ES-I3 (cell line): Measurements from ENCODE around the gene MCC.

ENCODE experiments used
- H3K36me3 ChIP-seq: 2 replicates; pipeline ENCODE4 v1.6.1; 2013; ENCODE audit warnings: mild to moderate bottlenecking, low read length, control low read depth, moderate library complexity; ENCODE audit not compliant: insufficient read depth
- H3K4me1 ChIP-seq: 2 replicates; pipeline ENCODE4 v1.6.1; 2013; ENCODE audit warnings: mild to moderate bottlenecking, control low read depth, low read length; ENCODE audit not compliant: insufficient read depth
- H3K9ac ChIP-seq: 2 replicates; pipeline ENCODE4 v1.6.1; 2013; ENCODE audit warnings: low read depth, mild to moderate bottlenecking, low read length, moderate library complexity
- H3K9me3 ChIP-seq: 2 replicates; pipeline ENCODE4 v1.6.1; 2013; ENCODE audit warnings: mild to moderate bottlenecking, low read length, moderate library complexity; ENCODE audit not compliant: control insufficient read depth, insufficient read depth

MCC gene

DNA sequence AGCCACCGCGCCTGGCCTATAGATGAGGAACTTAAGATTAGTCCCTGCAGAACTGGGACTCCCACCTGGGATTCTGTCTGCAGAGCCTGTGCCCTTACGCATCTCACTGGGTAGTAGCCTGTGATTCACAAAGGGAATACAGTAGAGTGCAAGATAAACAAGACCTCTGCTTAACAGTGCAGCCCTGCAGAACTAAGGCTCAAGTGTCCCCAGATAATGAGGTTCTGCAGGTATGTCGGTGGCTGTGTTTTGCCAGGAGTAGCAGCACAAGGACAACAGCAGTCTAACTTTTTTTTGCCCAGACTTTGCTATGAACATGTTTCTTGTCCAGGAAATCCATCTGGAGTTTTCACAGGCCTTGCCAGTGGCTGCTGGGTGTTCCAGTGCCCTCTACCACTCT, 451.9 kb downstream of the MCC start:
- Histone ChIP-seq H3K9ac (no peak overlapping the region), H3K9me3 (no peaks in the 10 kb centered on the region), H3K4me1 (peaks cover 16% of the 10 kb centered on the region), H3K36me3 (no peaks in the 10 kb centered on the region)

DNA sequence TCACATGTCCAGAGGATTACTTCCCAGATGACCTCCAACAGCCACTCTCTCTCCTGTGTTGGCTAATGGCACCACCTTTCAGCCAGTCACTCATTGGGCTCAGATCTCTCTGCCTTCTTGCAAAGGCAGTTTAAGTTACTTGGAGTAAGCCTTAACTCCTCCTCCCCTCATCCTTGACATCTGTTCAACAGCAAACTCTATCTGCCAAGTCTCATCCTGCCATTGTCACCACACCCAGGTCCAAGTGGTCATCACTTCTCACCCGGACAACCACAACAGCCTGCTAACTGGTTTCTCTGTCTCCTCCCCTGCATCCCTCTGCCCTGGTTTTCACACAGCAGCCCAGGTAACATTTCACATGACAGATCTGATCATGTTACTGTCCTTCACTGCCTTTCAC, 453.2 kb downstream of the MCC start:
- peaks cover 27% of the 10 kb centered on the region for H3K4me1 ChIP-seq
- H3K9ac ChIP-seq: no peak overlapping the region
- H3K9me3 ChIP-seq: no peaks in the 10 kb centered on the region
- H3K36me3 ChIP-seq: no peaks in the 10 kb centered on the region

DNA sequence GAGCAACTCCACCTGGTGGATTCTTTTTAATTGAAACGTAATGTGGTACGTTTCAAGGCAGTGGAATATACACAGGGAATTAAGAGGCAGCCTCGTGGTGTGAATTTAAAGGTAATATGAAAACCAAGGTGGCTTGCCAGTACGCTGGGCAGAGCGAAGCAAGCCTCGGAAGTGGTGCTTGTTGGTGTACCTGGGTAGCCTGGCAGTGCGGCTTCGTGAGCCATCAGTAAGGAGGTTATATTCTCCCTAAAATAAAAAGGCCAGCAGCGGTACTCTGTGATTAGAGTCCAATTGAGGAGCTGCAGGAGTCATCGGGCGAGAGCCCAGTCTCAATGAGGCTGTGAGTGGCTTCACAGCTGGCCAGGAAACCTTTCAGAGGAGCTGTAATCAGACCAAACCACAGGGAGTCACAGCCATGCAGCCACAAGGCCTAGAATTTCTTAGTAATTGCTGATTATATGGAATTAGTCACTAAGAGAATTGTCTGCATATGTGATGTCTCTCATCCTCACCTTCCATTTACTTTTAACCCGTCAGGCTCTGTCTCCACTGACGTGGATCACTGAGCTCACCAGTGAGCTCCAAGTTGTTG, 454.0 kb downstream of the MCC start:
- H3K36me3 ChIP-seq: peaks cover 3% of the 10 kb centered on the region; the same call in 1 of the 2 replicates

DNA sequence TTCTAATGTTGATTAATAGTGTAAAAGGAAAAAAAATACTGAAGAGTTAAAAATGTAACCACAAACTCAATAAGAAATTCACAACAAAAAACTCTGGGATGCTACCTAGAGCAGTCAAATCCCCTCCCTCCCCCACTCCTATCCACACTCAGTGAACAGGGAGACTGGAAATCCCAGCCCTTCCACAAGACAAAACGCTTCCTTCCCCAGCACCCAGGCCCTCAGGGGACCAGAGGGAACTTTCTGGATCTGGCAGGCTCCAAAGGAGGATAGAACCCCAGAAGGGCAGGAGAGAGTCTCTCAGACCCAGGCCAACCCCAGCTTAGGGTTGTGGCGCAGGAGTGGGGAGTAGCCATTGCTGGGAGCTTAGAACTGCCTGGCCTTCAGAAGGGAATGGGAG, 456.7 kb downstream of the MCC start:
- H3K9ac ChIP-seq: no peak overlapping the region
- no peaks in the 10 kb centered on the region; the same call in 1 of the 2 replicates for H3K9me3 ChIP-seq
- H3K36me3 ChIP-seq: peaks cover 11% of the 10 kb centered on the region; the same call in 1 of the 2 replicates
- H3K4me1 ChIP-seq: peaks cover 32% of the 10 kb centered on the region

More for the DNA sequence above, 454.0 kb downstream of the MCC start:
- no peak overlapping the region for H3K9ac ChIP-seq
- H3K9me3 ChIP-seq: no peaks in the 10 kb centered on the region
- H3K4me1 ChIP-seq: peaks cover 32% of the 10 kb centered on the region

DNA sequence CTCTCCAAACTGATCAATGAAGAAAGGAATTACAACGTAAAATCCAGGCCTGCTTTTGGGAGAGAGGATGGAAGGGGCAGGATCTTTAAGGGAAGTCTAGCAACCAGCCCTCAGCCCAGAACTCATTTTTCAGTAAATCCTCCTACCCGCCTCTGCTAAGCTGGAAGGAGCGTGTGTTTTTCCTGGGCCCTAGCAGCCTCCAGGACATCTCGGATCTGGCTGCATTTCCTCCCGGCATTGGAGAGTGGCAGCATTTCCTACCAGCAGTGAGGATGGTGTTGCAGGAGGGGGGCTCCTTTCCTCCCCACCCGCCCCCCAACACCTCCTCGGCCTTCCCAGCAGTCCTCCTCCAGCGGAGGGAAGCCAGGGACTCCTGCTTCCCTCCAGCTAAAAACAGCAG, 457.1 kb downstream of the MCC start:
- no peaks in the 10 kb centered on the region; the same call in 1 of the 2 replicates for H3K9me3 ChIP-seq
- no peak overlapping the region for H3K9ac ChIP-seq
- peaks cover 32% of the 10 kb centered on the region for H3K4me1 ChIP-seq
- peaks cover 14% of the 10 kb centered on the region; the same call in 1 of the 2 replicates for H3K36me3 ChIP-seq

DNA sequence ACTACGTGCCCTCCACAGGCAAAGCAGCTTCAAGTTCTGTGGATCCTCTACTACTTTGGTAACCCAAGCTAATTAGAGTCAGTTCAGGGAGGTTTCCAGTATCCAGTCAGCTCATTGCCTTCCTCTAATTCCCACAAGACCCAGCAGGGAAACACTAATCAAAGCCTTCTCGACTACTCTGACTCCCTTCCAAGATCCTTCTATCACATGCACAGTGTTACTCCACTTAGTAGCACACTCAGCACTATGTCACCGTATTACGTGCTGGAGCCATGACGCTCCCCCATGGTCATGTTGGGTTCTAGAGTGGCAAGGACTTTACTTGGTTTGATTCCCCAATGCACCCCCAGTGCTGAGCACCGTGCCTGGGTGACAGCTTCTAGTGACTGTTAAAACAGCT, 458.6 kb downstream of the MCC start:
- Histone ChIP-seq H3K9ac (no peak overlapping the region), H3K9me3 (no peaks in the 10 kb centered on the region; the same call in 1 of the 2 replicates), H3K4me1 (peaks cover 31% of the 10 kb centered on the region), H3K36me3 (peaks cover 15% of the 10 kb centered on the region; the same call in 1 of the 2 replicates)

DNA sequence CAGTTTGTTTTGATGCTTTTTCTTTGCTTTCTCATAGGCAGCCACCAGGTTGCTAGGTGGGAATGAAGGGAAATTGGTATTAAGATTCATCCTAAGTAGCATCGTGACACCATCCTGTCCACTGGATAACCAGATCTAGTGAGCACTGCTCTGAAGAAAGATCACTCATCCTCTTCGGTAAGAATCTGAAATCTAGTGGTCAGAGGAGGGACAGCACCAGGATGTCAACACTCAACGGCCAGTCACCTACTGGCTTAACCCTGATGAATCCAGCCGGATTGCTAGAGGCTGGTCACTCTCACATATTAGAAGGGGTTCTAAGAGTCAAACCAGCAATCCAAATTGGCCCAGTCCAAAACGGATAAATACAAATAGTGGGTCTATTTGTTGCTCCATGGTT, 460.8 kb downstream of the MCC start:
- Histone ChIP-seq H3K9me3 (no peaks in the 10 kb centered on the region; the same call in 1 of the 2 replicates), H3K9ac (no peak overlapping the region), H3K4me1 (peaks cover 22% of the 10 kb centered on the region), H3K36me3 (peaks cover 20% of the 10 kb centered on the region; the same call in 1 of the 2 replicates)

DNA sequence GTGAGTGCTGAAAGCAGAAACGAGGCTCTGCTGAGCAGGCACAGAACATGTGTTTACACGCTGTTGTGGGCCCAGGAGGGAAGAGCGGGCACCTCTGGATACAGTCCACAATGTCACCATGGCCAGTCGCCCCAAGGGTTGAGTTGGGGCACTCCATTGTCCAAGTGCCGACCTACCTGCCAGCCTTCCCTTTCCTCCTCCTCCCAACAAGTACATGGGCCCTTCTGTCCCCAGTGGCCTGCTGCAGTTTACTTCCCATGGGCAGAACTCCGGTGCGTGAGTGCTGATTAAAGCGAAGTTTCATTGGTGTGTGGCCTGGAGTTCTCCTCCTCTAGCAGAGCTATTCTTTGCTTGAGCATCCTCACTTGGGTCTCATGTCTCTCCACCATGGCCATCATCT, 461.2 kb downstream of the MCC start:
- H3K9ac ChIP-seq: no peak overlapping the region
- H3K9me3 ChIP-seq: no peaks in the 10 kb centered on the region; the same call in 1 of the 2 replicates
- H3K4me1 ChIP-seq: peaks cover 24% of the 10 kb centered on the region
- peaks cover 20% of the 10 kb centered on the region; the same call in 1 of the 2 replicates for H3K36me3 ChIP-seq

DNA sequence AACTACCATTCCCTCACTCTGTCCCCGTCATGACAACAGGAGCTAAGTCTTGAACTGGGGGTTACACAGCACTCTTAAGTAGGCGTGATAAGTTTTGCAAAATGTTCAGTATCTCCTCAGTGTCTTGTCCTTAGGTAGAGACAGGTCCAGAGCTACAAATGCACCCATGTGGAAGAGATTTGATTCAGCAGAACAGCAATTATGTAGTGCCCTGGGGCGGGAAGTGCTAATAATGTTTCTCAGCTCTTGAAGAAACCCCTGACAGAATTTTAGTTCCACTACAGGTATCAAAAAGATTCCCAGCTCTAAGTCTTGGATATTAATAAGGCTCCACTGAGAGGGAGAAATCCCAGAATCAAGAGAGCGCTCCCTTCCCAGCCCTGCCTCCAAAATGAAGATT, 462.0 kb downstream of the MCC start:
- no peak overlapping the region for H3K9ac ChIP-seq
- no peaks in the 10 kb centered on the region; the same call in 1 of the 2 replicates for H3K9me3 ChIP-seq
- H3K4me1 ChIP-seq: peaks cover 19% of the 10 kb centered on the region
- peaks cover 20% of the 10 kb centered on the region; the same call in 1 of the 2 replicates for H3K36me3 ChIP-seq

DNA sequence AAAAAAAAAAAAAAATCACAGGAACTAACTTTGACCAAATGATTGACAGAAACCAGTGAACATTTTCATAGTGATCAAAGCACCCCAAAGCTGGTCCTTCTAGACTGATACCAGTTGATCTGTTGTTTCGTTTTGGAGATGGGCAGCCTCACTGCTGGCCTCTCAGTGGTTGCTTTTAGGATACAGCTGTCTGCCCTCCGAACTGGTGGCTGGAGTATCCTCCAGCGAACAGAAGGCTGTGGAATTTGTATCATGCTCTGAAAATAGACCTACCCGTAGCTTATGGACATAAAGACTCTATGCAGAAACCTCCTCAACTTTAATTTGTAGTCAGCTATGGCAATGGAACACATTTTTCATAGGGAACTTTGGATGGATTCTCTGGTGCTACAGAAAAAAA, 462.7 kb downstream of the MCC start:
- Histone ChIP-seq H3K9me3 (no peaks in the 10 kb centered on the region; the same call in 1 of the 2 replicates), H3K36me3 (peaks cover 20% of the 10 kb centered on the region; the same call in 1 of the 2 replicates), H3K4me1 (peaks cover 15% of the 10 kb centered on the region), H3K9ac (no peak overlapping the region)

DNA sequence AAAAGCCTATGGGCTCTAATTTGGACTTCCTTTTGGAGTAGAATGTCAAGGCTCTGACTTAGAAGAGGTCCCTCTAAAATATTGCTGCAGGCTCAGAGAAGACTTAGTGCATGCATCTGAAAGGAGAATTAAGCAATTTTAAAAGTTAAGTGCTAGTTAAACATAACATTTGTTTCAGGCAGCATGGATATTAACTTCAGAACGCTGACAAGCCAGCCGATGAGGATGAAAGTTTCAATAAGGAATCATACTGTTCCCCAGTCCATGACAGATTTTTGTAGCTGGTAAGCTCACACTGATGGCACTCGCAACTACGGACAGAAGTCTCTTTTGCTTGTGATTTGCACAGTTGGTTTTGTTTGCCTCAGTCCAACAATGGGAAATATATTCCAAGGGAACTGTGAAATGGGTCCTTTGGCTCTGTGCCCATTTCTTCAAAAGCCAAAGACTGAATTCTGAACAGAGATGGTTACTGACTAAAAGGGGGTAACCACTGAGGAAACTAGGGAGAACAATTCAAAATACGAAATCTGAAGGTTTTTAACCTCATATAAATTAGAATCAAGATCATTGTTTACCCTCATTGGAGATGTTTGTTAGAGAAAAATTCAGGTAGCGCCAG, 464.1 kb downstream of the MCC start:
- peaks cover 11% of the 10 kb centered on the region; the same call in 1 of the 2 replicates for H3K4me1 ChIP-seq
- no peak overlapping the region for H3K9ac ChIP-seq
- H3K9me3 ChIP-seq: no peaks in the 10 kb centered on the region; the same call in 1 of the 2 replicates
- H3K36me3 ChIP-seq: peaks cover 16% of the 10 kb centered on the region; the same call in 1 of the 2 replicates

DNA sequence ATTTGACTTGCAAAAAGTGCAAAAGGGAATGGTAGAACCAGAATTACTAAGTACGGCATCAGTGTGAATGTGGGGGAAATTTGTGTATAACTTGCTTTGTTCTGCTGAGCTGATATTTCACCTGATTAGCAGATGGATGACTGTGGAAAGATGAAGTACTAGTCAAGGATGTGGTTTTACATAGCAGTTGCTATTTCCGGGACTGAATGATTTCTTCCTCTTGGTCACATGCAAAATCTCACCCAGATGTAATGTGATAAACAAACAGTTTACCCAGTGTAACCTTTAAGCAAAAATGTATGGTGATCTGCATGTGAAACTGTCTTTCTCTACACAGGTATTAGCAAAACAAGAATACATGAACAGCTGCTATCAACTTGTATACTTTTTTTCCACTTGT, 465.6 kb downstream of the MCC start:
- Histone ChIP-seq H3K4me1 (peaks cover 11% of the 10 kb centered on the region; the same call in 1 of the 2 replicates), H3K9ac (no peak overlapping the region), H3K36me3 (peaks cover 14% of the 10 kb centered on the region; the same call in 1 of the 2 replicates), H3K9me3 (no peaks in the 10 kb centered on the region)

DNA sequence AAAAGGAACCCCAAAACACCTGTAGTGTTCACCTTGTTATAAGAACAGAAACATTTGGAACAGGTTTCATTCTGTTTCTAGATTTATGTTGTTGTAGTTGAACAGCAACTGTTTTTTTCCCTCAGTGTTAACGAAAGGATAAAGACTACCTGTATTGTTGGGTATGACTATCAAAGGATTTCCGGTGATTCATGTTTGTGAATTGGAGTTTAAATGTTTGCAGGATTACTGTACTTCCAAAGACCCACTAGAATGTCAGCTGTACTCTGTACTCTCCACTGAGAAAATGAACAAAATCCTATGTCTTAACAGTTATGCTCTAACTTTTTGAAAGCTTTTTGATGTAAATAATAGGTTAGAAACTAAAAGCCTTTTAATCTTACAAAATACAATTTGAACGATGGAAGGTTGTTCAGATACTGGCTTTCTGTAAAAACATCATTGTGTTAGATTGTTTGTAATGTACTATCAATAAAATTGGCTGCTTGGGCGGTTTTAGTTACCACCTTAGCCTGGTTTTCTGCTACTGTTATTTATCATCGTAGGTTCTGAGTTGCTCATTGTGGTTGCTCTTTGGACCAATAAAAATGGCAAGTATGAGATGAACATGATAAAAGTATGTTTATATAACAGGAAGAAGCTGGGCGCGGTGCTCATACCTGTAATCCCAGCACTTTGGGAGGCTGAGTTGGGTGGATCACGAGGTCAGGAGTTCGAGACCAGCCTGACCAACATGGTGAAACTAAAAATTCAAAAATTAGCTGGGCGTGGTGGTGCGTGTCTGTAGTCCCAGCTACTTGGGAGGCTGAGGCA, 467.6 kb downstream of the MCC start:
- Histone ChIP-seq H3K9me3 (no peaks in the 10 kb centered on the region), H3K4me1 (peaks cover 11% of the 10 kb centered on the region; the same call in 1 of the 2 replicates), H3K9ac (no peak overlapping the region), H3K36me3 (peaks cover 10% of the 10 kb centered on the region; the same call in 1 of the 2 replicates)

DNA sequence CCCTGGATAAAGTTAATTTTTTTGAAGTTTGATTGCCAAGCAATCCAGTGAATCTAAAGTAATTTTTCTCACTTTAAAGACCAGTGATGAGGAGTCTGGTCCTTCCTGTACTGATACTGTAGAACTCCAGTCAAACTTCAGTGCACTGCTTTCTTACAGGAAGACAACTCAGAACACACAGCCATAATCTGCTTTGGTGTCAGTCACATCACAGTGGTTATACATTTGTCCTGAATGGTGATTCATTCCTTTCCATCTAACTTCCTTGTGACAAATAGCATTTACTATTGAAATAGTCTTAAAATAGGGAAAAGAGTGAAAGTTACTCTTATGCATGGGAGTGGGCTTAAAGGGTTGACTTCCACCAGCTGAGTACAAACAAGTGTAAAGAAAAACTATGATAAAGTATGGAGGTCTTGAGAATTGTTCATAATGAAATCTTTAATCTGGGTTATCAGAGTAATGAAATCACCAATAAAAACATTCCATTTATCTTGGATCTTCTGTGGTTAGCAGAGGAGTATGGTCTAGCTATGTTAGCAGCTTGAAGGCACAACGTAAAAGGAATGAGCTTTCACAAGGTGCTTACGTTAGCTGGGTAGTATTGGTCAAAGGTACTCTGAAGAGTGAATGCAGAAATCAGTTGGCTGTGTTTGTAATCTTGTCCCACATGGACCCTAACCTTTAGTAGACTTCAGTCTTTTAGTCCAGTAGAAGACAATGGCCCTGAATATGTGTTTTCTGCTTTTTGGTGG, 470.2 kb downstream of the MCC start:
- Histone ChIP-seq H3K9me3 (no peaks in the 10 kb centered on the region), H3K9ac (no peak overlapping the region), H3K36me3 (peaks cover 12% of the 10 kb centered on the region), H3K4me1 (peaks cover 11% of the 10 kb centered on the region; the same call in 1 of the 2 replicates)
